Activated CD8-positive, alpha-beta T cell treated with anti-CD3 and anti-CD28 coated beads for 36 hours (primary cell): ENCODE data around the gene ZAR1. TPM values are rescaled to one million over a fixed set of nuclear protein-coding genes. Genes with fewer than 3 reads are reported as not detected.
A peak's percentile ranks its signal among the peaks of the same experiment; 100 is the strongest.

Source experiments
- ATAC-seq: fragments of 200-7000 bp; cut with Tn5 transposase; one replicate; pipeline ENCODE4 v1.10.0; 2021; ENCODE audit warnings: mild to moderate bottlenecking, moderate library complexity
- CTCF ChIA-PET: fragments of 350-600 bp; sonication (Branson Sonifier 250); formaldehyde crosslinking; loops from one replicate; lab custom pipeline; 2021; ENCODE audit warnings: antibody characterized with exemption; lab: Charles Lee
- POLR2A ChIA-PET: fragments of 350-600 bp; sonication (Branson Sonifier 250); formaldehyde crosslinking; loops from one replicate; lab custom pipeline; 2021; ENCODE audit warnings: antibody characterized with exemption; lab: Charles Lee
- DNase-seq: peaks from one replicate; pipeline ENCODE4 v3.0.0-alpha.2; 2020
- H3K27ac Mint-ChIP-seq: one replicate; pipeline ENCODE4 v1.8.0; 2021; ENCODE audit warnings: mild to moderate bottlenecking, mixed read lengths
- H3K27me3 Mint-ChIP-seq: one replicate; pipeline ENCODE4 v1.8.0; 2021; ENCODE audit warnings: mixed read lengths
- H3K36me3 Mint-ChIP-seq: one replicate; pipeline ENCODE4 v1.8.0; 2021; ENCODE audit warnings: low read depth, mixed read lengths
- H3K4me1 Mint-ChIP-seq: one replicate; pipeline ENCODE4 v1.8.0; 2021; ENCODE audit warnings: low read depth, mixed read lengths
- H3K4me3 Mint-ChIP-seq: one replicate; pipeline ENCODE4 v1.8.0; 2021; ENCODE audit warnings: mild to moderate bottlenecking, moderate library complexity, mixed read lengths
- H3K9me3 Mint-ChIP-seq: one replicate; pipeline ENCODE4 v1.8.0; 2021; ENCODE audit warnings: mixed read lengths
- intact Hi-C: fragments of 100-400 bp; cut with micrococcal nuclease; formaldehyde crosslinking; loops from one replicate; pipeline ENCODE4 v1.10.0; 2022
- total RNA-seq, 2 experiments: library from RNA; stranded (reverse); gene quantifications; one replicate each; pipeline ENCODE4 v1.2.3, GENCODE V29; 2021
- TF ChIP-seq, protein P1 (sequence below): fragments of 200-600 bp; IDR thresholded peaks from one replicate; pipeline ENCODE4 v1.8.0; 2022; ENCODE audit warnings: antibody characterized with exemption, mild to moderate bottlenecking

Gene ZAR1
- total RNA-seq, 2 experiments from 2014 or later, result not detected

DNA sequence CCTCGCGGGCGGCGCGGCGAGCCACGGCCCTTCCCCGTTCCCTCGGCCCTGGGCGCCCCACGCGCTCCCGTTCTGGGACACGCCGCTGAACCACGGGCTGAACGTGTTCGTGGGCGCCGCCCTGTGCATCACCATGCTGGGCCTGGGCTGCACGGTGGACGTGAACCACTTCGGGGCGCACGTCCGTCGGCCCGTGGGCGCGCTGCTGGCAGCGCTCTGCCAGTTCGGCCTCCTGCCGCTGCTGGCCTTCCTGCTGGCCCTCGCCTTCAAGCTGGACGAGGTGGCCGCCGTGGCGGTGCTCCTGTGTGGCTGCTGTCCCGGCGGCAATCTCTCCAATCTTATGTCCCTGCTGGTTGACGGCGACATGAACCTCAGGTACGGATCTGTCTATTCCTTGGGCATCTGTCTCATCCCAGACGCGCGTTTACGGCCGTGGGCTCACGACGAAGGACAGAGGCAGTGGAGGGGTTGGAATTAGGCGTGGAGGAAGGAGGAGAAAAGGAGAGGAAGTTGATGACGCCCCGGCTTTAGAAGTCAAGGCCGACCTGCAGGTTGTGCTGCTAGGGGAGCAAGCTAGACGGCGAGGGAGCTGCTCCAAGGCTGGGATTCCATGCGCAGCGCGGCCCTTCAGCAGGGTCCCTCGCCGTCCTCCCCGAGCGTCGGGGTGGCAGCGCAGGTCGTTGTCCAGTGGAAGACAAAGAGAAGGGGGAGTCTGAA lies 6.1 kb upstream of the ZAR1 start:
- Mint-ChIP-seq H3K9me3 (no peaks in the 10 kb centered on the region), H3K36me3 (no peaks in the 10 kb centered on the region)
- CTCF ChIA-PET, result no interaction called here

DNA sequence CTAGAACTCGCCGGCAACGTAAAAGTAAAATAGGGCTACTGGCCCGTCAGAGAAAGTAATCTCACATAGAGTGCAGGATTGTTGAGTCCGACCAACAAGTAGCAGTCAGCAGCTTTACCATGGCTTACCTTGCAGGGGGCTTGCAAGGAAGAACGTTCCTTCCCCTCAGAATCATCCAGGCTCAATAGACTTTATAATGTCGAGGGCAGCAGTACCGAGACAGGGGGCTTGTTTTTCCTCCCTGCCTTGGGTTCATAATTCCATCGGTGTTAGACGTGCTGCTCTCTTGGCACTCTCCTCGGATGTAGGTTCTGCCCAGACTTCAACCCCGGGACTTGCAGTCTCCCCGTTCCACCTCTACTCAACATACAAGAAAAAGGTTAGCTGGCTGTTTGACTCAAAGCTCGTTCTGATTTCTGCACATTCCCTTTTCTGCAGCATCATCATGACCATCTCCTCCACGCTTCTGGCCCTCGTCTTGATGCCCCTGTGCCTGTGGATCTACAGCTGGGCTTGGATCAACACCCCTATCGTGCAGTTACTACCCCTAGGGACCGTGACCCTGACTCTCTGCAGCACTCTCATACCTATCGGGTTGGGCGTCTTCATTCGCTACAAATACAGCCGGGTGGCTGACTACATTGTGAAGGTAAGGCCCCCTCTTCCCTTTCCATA lies 5.4 kb upstream of the ZAR1 start:
- peaks cover 70% of the 10 kb centered on the region for H3K27me3 Mint-ChIP-seq
- peak; percentile 11 for ATAC-seq
- CTCF ChIA-PET, result no interaction called here

More for the DNA sequence above, 6.1 kb upstream of the ZAR1 start:
- TF ChIP-seq, protein P1, sequence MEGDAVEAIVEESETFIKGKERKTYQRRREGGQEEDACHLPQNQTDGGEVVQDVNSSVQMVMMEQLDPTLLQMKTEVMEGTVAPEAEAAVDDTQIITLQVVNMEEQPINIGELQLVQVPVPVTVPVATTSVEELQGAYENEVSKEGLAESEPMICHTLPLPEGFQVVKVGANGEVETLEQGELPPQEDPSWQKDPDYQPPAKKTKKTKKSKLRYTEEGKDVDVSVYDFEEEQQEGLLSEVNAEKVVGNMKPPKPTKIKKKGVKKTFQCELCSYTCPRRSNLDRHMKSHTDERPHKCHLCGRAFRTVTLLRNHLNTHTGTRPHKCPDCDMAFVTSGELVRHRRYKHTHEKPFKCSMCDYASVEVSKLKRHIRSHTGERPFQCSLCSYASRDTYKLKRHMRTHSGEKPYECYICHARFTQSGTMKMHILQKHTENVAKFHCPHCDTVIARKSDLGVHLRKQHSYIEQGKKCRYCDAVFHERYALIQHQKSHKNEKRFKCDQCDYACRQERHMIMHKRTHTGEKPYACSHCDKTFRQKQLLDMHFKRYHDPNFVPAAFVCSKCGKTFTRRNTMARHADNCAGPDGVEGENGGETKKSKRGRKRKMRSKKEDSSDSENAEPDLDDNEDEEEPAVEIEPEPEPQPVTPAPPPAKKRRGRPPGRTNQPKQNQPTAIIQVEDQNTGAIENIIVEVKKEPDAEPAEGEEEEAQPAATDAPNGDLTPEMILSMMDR, result no peak
- H3K4me3 Mint-ChIP-seq, result peak overlapping the region; percentile 47
- POLR2A ChIA-PET, result interaction anchor here (0.8 to 1.3 kb wide), 2 partner anchors 11 to 45 kb away, joined by 3 read pairs; no protein-coding TSS in a partner anchor
- DNase-seq (no peak), ATAC-seq (peak; percentile 55)
- intact Hi-C loops, result no loop called here
- H3K27ac Mint-ChIP-seq, result no peak overlapping the region
- H3K27me3 Mint-ChIP-seq, result peaks cover 65% of the 10 kb centered on the region
- peaks cover 9% of the 10 kb centered on the region for H3K4me1 Mint-ChIP-seq

DNA sequence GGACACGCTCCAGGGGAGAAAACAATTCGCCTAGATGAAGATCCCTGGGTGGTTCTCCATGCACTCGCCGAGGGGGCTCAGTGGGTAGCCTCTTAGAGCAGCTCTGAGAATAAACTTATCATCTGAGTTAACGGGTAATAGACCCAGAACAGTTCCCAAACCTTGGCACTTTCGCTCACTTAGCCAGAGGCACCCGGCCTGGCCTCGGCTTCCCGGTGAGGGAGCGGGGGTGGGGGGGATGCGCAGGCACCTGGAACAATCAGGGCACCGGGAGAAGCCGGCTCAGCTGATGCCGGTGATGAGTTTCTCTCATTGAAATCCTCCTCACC lies 405 bp upstream of the ZAR1 start:
- Mint-ChIP-seq H3K27me3 (peaks cover 53% of the 10 kb centered on the region), H3K4me1 (no peaks in the 10 kb centered on the region), H3K36me3 (no peaks in the 10 kb centered on the region), H3K9me3 (no peaks in the 10 kb centered on the region), H3K4me3 (peak overlapping the region; percentile 46), H3K27ac (no peak overlapping the region)
- ATAC-seq (no peak), DNase-seq (no peak)
- CTCF ChIA-PET, result no interaction called here
- TF ChIP-seq, protein P1, result no peak
- POLR2A ChIA-PET, result no interaction called here
- intact Hi-C loops, result no loop called here

More for the DNA sequence above, 5.4 kb upstream of the ZAR1 start:
- intact Hi-C loops, result no loop called here
- POLR2A ChIA-PET, result interaction anchor here (0.8 to 1.3 kb wide), 2 partner anchors 10 to 45 kb away, joined by 3 read pairs; no protein-coding TSS in a partner anchor
- no peaks in the 10 kb centered on the region for H3K36me3 Mint-ChIP-seq
- no peak for DNase-seq
- H3K4me1 Mint-ChIP-seq, result peaks cover 9% of the 10 kb centered on the region
- H3K27ac Mint-ChIP-seq, result no peak overlapping the region
- TF ChIP-seq, protein P1, result no peak
- H3K4me3 Mint-ChIP-seq, result no peak overlapping the region
- H3K9me3 Mint-ChIP-seq, result no peaks in the 10 kb centered on the region

DNA sequence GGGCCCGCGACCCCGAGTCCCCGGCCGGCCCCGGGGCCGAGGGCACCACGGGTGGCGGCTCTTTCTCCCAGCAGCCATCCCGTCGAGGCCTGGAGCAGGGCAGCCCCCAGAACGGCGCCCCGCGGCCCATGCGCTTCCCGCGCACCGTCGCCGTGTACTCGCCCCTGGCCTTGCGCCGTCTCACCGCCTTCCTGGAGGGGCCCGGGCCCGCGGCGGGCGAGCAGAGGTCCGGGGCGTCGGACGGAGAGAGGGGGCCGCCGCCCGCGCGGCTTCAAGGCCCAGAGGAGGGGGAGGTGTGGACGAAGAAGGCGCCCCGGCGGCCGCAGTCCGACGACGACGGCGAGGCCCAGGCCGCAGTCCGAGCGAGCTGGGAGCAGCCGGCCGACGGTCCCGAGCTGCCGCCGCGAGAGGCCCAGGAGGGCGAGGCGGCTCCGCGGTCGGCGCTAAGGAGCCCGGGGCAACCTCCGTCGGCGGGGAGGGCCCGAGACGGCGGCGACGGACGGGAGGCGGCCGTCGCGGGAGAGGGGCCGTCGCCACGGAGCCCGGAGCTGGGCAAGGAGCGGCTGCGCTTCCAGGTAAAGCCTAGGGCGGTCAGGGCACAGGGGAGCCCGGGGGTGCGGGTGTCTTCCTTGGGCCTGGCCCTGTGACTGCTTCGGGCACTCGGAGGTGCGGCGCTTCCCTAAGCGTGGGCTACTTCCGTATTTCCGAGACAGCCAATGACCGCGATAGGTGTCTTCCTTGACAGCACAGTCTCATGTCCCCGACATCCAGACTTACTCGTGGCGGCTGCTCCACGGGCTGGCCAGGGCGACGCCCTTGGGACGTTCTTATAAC lies 845 bp downstream of the ZAR1 start:
- H3K4me1 Mint-ChIP-seq, result no peaks in the 10 kb centered on the region
- DNase-seq (peak; percentile 24), ATAC-seq (peak; percentile 29)
- POLR2A ChIA-PET, result no interaction called here
- H3K27me3 Mint-ChIP-seq, result peaks cover 43% of the 10 kb centered on the region
- TF ChIP-seq, protein P1, result no peak
- H3K9me3 Mint-ChIP-seq, result no peaks in the 10 kb centered on the region
- no peak overlapping the region for H3K27ac Mint-ChIP-seq
- no peaks in the 10 kb centered on the region for H3K36me3 Mint-ChIP-seq
- CTCF ChIA-PET, result no interaction called here
- H3K4me3 Mint-ChIP-seq, result no peak overlapping the region
- intact Hi-C loops, result no loop called here
